Stimulated activated CD4-positive, alpha-beta T cell treated with anti-CD3 and anti-CD28 coated beads, Interleukin-15, amount 100 ng/mL, for 24 hours (primary cell): ENCODE results near the gene LTB.

ENCODE experiments used
- DNase-seq: peaks from one replicate; pipeline ENCODE4 v3.0.0-alpha.2; 2020

The LTB gene

GRCh38 chr6:31546958-31547726 is 35.1 kb downstream of the LTB start, which contains the start of gene NFKBIL1:
TSS of gene NFKBIL1 (plus strand) at chr6:31547608. CDS start at chr6:31547695, 87 bp downstream.
- peak; percentile 96 for DNase-seq

- DNase-seq, result peak; percentile 94
Observed at GRCh38 chr6:31546339-31546957, 35.8 kb downstream of the LTB start, which contains the start of gene ATP6V1G2. TSS of gene ATP6V1G2 (minus strand) at chr6:31546608. CDS start at chr6:31546559, 49 bp downstream.

DNA sequence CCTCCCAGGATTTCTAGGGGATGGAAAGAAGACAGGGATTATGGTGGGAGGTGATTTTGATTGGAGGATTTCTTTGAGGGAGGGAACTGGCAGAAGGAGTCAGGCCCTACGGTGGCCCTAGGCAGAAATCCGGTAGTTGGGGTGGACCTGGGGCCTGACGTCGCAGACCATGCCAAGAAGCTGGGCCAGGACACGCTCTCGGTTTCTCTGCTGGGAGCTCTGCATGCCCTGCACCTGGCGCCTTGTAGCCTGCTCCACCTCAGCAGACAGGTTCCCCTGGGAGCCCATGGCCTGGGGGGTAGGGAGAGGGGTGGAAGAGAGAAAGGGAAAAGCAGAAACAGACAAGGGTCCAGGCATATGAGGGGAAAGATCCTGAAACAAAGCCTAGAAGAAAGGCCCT is 36.9 kb downstream of the LTB start:
- no peak for DNase-seq

- no peak for DNase-seq
Observed at GRCh38 chr6:31544676-31545075, 37.5 kb downstream of the LTB start.

- DNase-seq, result no peak
Observed at GRCh38 chr6:31543639-31544038, 38.6 kb downstream of the LTB start.

- DNase-seq, result peak; percentile 94
Observed at GRCh38 chr6:31541658-31542521, 40.3 kb downstream of the LTB start, which contains the start of gene DDX39B. TSS of gene DDX39B (minus strand) at chr6:31542003. CDS start at chr6:31540532, 1,471 bp downstream.

- DNase-seq, result peak; percentile 78
Observed at GRCh38 chr6:31541059-31541657, 41.1 kb downstream of the LTB start.

DNA sequence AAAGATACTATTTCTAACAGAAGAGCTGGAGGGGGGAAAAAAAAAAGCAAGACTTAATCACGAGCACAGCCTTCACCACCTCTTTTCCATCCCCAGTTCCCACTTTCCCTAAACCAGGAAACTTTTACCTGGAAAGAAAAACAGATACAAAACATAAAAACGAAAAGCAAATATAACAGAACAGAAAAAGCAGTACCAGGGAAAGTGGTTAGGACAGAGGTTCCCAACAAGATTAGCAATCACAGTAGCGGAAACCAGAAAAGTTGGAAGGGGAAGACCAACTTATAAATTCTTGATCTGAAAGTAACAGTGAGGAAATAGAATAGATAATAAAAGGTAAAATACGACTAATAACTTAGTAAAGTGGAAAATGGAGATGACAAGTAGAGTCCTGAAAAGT is 41.6 kb downstream of the LTB start:
- DNase-seq, result no peak

GRCh38 chr6:31538805-31539400 is 43.3 kb downstream of the LTB start:
- DNase-seq, result no peak

DNA sequence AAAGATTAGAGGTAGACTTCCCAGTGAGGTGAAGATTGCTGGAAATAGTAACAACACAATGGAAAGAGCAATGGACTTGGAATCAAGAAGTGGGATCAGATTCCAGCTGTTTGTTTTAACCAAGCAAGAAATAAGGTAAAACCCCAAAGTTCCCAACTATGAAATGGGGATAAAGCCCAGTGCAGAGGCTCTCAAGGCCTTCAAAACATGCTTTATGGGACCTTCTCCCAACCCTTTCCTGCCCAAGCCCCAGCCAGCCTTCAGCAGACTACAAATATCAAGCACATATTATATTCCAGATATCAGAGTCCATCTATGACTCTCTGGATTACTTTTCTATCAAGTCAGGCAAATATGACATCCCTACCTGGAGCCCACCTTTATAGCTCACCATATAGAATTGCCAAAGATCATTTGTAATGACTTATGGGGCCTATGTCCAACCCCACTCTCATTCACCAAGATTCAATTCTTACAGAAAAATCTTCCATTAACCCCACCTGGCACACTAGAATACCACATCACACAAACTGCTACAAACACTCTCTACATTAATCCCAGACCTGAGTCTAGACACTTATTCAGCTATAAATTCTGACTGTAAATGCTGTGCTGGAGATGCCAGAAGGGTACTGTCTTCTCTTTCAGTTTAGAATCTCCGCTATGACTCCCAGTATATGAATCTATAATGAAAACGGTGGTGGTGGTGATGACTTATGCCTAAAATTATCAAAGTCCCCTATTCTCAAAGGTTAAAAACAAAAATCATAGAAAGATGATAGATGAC is 46.5 kb downstream of the LTB start:
- no peak for DNase-seq

DNA sequence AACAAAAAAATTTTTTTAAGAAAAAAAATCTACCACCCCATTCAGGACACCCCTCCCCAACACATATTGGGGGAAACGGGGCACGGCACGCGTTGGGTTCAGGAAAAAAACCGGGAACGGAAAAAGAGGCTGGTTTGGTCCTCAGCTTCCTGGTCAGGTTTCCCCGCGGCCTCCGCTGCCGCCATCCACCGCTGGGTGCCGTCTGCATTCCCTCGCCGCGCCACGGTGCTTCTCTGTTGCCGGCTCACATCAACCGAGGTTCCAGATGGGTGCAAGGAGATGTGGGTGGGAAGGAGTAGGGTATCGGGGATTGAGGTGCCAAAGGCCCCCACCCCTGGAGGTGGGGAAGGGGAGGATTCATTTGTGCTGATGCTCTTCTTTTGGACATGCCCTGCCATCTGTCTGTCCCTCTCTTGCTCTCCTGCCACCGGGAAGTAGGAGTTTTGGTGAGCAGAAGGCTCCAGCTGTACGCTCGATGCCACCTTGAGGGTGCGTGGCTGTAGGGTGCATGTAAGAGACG is 47.6 kb downstream of the LTB start:
- no peak for DNase-seq

DNA sequence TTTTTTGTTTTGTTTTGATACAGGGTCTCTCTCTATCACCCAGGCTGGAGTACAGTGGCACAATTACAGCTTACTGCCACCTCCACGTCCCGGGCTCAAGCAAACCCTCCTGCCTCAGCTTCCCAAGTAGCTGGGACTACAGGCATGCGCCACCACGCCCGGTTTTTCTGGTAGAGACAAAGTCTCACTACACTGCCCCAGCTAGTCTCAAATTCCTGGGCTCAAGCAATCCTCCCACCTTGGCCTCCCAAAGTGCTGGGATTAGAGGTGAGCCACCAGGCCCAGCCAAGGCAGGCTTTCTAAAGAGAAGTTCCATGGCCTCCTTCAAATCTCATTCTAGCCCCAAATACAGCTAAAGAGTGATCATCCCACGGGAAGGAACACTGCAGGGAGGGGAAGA is 48.2 kb downstream of the LTB start:
- no peak for DNase-seq

DNA sequence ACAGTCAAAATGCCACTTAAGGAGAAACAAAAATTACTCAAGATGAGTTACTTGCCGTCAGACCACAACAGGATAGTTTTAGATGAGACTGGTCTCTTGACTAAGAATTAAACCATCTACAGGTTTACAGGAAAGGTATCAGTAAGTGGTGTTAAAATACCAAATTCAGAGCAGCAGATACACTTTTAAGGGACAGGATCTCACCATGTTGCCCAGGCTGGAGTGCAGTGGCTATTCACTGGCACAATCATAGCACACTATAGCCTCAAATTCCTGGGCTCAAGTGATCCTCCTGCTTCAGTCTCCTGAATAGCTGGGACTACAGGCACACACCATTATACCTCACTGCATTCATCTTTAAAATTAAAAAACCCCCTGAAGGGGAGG is 48.8 kb downstream of the LTB start:
- no peak for DNase-seq

DNA sequence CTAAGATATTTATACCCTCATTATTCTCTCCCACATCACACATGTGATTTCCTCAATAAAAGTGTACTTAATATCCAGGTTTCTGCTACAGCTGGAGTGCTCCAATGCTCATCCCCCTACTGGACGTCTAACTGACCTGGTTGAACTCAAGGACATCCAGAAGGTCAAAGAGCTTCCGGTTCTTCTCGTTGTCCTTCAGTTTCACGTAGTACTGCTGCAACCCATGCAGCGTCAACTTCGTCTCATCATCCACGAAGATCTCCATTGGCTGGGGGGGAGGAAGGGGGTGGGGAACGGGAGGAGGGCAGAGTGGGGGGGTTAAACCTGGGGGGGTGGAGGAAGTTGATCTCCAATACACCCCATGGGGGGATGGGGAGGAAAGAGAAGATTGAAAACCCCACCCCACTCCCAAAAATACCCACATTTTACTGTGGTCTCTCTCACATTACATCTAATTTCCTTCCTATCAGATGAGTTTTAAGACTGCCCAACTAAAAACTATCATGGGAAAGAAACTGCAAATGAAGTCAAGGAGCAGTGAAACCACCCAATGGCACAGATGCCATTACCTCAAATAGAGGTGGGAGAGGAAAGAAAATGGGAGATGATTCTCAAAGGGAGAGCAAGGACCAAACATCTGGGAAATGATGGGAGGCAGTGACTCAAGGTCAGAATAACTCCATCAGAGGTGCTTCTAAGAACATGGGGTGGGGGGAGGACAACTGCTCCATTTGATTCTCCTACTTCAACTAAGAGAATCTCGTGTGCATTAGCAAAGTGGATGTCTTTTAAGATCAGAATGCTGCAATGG is 49.4 kb downstream of the LTB start:
- no peak for DNase-seq

DNA sequence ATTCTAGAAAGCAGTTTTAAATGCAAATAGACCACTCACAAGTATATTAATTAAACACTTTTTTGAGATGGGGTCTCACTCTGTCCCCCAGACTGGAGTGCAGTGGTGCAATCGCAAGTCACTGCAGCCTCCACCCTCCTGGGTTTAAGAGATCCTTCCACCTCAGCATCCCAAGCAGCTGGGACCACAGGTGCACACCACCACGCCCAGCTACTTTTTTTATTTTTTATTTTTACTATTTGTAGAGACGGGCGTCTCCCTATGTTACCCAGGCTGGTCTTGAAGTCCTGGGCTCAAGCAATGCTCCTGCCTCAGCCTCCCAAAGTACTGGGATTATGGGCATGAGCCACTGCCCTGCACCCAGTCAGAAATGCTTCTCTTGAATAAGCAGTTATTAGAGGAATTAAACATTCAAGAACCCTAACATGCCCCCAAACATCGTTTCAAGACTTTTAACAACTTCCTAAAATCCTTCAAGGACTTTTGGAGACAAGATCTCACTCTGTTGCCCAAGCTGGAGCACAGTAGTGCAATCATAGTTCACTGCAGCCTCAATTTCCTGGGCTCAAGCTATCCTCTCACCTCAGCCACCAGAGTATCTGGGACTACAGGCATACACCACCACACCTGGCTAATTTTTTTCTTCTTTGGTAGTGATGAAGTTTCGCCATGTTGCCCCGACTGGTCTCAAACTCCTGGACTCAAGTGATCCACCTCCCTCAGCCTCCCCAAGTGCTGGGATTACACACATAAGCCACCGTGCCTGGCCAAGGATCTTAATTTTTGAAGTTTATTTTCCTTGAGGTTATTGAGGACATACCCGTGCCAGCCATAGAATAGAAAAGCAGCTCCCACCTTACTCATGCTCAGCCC is 50.2 kb downstream of the LTB start:
- DNase-seq, result no peak

DNA sequence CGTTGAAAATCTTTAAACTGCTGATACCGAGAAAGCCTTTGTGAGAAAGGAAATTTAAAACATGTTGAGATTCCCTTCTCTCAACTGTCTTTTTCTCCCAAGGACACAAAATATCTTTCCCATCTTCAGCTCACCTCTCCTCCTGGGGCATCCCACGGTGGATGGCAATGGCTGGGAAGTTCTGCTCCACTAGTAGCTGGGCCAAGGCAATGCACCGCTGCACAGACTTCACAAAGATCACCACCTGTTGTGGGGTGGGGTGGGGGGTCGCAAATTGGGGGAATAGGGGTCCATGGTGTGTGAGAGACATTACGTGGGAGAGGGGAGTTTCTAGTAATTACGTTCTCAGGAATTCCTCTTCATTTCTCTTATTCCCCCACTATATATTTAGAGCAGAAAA is 51.1 kb downstream of the LTB start:
- no peak for DNase-seq

GRCh38 chr6:31530659-31531058 is 51.6 kb downstream of the LTB start:
- no peak for DNase-seq
